ENCODE measurements around the gene DENND1B. TPM values are rescaled to one million over a fixed set of nuclear protein-coding genes. Genes with fewer than 3 reads are reported as not detected.
"Not testable (repeated sequence)": the region's sequence is repeated elsewhere in the genome, so short reads cannot be mapped to it uniquely, and the experiment has no call there.

The DENND1B gene
- total RNA-seq, 1 donor from 2014 or later, result 65.2 TPM

DNA sequence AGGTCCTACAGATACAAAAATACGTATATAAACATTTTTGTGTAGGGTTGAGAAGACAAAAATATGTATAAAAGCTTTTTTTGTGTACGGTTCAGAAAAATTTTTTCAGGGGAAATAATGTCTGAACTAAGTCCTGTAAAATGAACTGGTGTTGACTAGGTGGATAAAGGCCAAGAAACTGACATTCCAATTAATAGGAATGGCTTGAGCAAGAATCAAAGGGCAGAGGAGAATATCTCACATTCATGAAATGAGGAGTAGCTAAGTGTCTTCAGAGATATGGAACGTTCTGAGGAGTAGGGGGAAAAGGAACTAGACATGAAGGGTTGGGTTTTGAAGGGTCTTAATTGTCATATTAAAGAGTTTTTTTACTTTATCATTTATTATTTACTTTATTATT is 231.2 kb downstream of the DENND1B start:
- no peak for DNase-seq

DNA sequence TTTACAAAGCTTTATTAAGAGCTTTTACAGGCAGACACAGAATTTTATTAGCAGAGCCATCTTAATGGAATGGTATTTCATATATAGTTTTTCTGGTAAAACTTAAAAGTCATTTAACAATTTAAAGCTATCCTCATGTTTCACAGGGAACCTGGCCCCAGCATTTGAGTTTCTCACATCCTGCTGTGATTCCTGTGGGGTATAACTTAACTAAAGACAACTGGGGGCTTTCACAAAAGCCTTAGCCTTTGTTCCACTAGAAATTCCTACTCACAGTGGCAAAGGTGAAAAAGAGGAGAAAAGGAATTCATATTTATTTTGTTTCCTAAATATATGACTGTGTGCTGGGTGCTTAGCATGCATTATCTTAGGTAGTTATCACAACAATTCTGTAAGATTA is 233.9 kb downstream of the DENND1B start:
- DNase-seq, result no peak

DNA sequence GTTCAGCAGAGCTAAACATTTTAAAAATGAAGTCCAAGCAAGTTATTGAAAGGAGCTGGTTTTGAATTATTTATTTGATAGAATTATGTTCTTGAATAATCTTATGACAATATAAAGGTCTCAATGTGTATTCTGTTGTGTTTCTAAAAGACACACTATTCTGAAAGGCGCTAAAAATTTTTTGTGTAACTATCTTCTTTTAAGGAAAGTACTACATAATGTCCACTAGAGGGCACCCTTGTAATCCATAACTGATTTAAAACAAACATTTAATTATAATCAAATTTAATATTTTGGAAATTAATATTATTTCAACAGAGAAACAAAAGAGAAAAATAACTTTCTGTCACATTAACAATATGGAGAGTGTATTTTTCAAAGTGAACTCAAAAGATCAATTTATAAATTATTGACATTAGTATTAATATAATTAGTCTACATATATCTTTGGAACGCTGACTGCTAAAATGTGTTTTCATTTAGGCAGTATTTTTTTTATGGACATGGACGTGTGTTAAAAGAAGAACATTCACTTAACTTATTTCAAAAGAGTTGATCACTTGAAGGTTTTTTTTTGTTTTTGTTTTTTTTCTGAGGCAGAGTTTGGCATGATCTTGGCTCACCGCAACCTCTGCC is 248.4 kb downstream of the DENND1B start:
- DNase-seq, result no peak

DNA sequence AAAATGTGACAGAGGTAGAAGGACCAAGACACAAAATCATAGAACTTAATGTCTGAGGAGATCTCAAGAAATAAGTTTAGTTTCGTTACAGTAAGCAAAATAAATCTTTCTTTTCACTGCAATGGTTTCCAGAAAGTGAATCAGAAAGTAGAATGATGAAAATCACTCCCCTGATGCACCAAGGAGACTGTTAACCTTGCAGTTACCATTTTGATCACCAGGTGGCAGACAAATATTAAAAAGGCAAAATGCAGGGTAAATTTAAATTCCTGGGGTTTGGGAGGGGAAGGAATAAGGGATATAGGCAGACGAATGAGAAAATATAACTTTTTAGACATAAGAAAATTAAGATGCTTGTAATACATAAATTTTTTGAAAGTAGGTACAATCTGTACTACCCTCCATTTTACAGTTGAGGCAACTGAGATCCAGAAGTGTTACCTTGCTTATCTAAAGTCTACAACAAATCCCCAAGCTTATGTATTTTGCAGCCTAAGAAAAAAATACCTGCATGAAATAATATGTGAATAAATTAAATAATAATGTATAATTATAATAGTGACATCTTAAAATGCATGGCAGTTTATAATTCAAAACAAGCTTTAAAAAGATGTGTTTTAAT is 254.1 kb downstream of the DENND1B start:
- DNase-seq, result no peak

DNA sequence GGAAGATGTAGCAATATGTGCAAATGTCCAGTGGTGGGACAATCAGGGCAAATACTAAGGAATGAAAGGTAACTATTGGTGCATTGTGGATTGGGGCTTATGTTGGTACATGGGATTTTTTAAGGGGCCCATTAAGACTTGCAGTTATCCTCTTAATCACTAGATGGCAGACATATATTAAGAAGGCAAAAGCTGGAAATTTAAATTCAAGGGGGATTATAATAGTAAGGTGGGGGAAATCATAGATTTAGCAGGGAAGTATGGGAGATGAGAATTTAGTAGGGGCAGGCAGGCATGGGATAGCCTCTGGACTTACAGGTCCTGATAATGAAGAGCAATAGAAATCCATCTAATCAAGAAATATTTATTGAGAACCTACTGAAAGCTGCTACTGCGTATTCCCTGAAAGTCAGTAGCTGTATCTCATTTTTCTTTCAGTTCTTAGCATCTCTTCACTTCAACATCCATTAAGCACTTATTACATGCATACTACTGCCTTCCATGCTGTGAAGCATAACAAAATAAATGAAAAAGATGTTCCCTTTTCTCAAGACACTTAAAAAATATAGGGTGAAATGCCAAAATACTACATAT is 255.4 kb downstream of the DENND1B start:
- DNase-seq, result no peak

DNA sequence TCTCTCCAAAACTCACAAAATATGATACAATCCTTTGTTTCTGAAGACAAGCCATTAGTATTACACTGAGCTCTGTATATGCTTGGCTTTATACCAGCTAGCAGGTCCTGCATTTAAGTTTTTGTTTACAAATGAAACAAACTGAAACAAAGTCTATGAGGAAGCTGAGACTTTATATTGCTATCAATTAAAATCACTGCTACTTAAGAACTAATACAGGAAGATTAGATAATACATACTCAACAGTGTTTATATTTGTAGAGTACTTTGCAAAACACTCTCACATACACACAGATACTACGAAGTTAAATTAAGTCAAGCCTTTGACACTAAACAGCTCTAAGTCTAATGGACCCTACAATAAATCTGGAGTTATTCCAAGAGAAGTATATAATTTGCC is 259.9 kb downstream of the DENND1B start:
- no peak for DNase-seq

DNA sequence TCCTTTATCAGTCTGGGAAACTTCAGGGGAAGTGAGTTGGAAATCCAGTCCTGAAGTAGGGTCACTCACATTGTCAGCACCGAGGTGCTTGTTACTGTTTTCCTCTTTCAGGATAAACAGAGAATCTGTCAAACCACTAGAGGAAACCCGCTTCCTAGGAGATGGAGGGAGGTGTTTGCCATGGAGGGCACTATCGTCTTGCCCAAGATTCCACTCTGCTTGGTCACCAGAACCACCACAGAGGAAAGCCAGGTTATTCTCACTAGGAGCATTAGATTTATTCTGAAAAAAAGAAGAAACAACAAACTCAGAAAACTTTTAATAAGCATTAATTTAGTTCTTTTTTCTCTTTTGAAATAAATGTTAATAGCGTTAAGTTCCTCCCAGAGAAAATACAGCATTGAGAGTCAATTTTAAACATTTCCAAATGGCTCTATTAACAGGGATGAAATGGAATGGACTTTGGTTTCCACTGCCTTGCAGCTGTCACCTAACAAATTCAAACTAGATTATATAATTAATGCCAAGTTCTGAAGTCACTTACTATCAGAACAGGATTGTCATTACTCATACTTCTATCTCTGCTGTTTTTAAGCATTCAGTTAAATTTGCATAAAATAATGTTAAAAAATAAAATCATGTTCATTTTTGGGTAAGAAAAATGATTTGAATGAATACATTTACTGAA is 264.4 kb downstream of the DENND1B start:
- no peak for DNase-seq

DNA sequence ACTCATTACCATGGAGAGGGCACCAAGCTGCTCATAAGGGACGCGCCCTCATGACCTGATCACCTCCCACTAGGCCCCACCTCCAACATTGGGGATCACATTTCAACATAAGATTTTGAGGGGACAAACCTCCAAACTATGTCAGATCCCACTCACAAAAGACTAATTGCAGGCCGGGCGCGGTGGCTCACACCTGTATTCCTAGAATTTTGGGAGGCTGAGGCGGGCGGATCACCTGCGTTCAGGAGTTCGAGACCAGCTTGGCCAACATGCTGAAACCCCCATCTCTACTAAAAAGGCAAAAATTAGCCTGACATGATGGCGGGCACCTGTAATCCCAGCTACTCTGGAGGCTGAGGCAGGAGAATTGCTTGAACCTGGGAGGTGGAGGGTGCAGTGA is 278.6 kb downstream of the DENND1B start:
- DNase-seq, result no peak

DNA sequence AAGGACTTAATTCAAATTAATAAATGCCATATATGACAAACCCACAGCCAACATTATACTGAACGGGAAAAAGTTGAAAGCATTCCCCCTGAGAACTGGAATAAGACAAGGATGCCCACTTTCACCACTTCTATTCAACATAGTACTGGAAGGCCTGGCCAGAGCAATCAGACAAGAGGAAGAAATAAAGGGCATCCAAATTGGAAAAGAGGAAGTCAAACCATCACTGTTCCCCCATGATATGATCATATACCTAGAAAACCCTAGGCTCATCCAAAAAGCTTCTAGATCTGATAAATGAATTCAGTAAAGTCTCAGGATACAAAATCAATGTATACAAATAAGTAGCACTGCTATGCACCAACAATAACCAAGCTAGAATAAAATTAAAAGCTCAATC is 283.8 kb downstream of the DENND1B start:
- DNase-seq, result not testable (repeated sequence)

DNA sequence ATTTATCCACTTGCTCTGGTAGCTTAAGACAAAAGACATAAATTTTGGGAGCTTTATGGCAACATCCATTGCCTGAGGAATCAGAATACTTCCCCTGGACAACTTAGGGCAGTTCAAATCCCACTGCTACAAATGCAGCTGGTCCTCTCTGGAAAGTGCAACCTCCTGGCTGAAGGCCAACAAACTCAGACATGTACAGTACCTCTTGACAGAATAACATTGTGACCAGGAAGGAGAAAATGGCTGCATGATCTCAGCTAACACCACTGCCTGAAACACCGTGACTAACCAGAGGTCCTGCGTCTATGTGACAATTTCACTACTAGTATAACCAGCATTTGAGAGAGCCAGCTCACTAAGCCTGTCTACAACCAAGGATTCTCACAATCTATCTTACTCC is 288.3 kb downstream of the DENND1B start:
- no peak for DNase-seq

DNA sequence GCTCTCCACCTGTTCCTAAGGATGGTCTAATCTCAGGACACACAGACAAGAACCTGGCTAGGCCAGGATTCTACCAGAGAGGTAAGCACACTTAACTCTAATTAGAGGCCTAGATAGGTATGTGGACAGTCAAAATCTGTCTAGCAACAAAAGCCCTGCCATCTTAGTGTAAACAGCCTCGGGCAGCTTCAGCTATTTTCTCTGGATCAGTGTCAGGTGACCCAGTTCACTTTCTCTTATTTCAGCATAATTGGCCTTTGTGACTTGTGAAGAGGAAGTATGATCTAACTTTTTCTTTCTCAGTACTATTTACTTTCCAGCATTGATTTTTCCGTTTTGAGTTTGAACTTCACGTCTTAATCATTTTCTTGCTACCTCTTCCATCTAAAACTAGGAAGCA is 289.5 kb downstream of the DENND1B start:
- no peak for DNase-seq

DNA sequence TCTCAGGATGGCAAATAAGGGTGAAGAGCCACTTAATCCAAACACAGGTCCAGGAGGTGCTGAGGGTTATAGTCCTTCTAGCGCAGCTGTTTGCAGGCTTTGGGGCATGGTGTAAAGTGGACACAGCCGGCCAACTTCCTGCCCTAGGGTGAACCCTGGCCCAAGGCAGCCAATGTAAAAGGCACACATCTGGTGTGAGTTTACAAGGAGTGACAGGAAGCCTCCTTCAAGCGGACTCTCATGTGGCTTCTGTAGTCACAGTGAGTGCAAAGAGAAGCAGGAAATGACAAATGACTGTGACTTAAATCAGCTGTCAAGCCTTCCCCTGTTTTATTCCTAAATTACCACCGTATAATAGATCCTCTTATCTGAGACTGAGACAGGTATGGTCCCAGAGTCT is 294.2 kb downstream of the DENND1B start:
- DNase-seq, result no peak

DNA sequence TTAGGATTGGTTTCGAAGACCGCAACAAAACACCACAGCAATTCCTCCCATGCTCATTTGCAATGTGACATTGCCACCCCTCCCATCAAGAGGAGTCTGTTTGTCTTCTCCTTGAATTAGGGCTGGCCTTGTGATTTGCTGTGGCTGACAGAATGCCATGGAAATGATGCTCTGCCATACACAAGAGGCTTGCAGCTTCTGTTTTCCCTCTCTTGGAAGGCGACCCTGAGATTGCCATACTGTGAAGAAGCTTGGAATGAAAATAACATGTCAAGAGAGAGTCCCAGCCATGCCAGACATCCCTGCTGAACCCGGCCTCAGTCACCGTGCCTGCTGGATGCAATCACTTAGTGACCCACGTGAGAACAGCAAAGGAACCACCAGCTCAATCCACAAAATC is 294.8 kb downstream of the DENND1B start:
- DNase-seq, result no peak

DNA sequence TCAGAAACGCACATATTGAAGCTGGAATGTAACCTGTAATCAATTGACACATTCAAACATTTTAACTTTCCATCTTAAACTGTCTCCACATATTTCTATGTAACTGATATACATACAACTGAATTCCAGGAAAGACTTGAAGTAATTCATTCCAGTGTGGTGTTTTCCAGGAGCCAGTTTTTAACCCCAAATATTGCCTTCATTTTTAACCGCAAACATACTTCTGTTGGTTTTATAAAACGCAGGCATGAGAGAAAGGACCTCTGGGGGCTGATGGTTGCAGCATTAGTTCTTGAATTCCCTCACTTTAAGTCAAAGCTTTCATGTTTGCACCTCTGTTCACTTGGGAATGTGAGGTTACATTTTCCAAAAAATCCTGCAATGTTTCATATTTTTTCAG is 303.1 kb downstream of the DENND1B start:
- no peak for DNase-seq

DNA sequence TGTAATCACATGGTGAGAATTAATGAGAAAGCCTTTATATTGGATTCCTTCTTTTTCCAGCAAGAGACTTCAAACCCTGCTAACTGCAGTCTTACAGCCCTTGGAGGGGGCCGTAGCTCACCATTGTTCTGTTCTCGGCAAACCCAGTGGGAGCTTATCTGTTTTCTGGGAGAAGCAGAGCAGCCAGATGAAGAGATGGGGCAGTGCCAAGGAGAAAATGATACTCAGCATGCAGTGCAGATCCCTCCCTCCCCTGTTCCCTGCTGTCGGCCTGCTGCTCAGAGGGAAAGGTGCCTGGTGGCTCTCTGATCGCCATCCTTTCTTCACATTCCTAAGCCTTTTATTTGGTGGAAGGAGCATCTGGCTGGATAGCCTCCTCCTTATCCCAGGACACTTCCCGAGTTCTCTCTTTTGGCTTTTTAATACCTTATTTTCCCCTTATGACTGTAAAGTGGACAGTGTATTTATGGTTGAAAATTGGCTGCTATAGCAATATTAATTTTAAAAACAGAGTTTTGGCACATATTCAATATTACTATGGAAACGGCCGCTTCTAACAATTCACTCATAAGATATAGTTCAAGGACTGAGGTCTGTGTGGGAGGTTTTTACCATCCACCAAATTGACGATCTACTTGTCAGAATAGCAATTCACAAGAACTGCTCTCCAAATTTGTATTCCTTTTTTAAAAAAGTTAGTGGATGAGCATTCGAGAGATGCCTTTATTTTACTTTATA is 303.9 kb downstream of the DENND1B start:
- peak; percentile 23 for DNase-seq

DNA sequence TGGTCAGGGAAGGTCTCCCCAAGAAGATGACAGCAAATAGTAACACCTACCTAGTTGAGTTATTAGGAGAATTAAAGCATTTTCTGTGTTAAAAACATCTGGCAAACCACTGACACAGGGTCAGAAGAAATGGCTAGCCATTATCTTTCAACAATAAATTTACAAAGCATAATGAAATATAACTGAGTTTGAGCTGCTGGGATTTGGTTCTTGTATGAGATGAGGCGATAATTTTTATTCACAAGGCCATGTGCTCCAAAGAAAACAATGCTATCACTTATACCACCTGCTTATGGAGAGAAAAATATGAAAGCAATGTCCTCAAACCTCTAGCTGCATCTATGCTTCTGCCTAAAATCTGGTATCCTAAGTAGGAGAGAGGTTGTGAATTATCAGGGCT is 304.9 kb downstream of the DENND1B start:
- DNase-seq, result no peak

DNA sequence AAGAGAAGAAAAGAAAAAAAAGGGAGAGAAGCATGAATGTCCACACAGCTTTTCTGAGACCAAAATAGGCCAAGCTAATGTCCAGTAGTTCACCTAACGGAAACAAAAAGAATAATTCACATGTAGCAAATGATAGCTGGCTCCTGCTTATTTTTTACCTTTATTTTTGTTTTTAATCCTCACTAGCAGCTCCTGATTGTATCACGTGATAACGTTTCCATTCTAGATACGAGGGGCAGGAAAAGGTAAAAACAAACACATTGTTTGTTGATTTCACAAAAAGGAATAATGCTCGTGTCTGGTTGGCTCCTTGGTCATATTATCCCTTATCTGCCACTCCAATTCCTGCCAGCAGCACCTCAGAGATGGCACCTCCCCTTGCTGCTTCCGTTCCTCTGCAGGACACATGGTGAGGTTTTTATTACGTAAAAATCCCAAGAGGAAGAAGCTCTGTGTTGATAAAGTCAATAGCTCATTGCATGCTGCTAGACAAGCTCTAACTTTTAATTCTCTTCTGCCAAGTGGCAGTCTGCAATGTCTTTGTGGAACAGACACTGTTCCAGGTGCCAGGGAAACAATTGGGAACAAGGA is 305.6 kb downstream of the DENND1B start:
- no peak for DNase-seq

DNA sequence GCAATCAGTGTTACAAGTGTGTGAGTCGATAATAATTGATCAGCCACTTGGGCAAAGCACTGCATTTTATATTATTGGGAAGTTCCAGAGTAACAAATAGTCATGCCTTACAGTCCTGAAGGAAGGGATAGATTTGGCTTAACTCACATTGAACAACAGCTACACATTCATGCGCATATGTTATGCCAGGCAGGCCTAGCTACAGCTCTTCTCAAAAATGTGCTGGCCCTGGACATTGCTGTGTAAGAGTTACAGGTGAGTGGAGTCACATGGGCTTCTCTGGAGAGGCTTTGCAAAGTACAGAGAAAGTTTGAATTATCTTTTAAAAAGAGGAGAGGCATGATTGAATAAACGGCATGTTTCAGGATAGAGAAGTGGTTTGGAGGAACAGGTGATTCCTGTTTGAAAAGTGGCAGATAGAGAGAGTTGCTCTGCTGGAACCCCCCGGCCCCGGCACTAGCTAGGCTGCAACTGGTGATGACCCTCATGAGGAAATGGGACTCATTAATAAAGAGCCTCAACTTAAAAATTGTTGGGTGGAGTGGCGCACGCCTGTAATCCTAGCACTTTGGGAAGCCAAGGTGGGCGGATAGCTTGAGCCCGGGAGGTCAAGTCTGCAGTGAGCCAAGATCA is 306.6 kb downstream of the DENND1B start:
- no peak for DNase-seq

DNA sequence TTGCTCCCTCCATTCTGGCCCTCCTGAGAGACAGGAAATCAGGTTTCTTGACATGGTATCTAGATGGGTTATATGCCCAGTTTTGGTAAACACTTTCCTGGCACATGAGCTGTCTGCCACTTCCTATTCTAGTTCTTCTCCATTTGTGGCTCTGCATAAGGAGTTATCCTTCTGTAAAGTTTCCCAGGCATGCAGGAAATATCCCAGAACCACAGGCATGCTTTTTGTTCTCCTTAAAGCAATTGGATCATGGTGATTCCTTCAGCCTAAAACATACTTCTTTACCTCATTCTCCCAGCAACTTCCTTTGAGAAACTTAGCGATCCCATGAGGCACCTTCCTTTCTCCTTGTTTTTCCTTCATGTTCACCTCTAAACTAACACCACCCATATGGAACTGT is 307.4 kb downstream of the DENND1B start:
- DNase-seq, result no peak

DNA sequence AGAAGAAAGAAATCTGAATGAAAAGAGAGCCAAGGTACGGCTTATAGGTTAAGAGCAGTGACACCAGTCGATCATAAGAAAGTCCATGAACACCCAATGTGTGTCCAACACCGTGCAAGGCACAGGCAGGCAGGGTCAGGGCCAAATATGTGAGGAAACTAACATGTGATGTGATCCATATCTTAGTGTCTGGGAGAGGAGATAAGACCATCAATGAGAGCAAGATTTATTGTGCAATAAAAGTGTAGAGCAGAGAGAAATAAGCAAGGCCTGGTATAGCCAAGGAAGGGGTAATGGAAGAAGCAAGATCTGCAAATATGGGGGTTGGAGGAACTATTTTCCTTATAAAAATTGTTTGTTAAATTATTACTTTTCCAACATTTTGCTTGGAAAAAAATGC is 308.5 kb downstream of the DENND1B start:
- no peak for DNase-seq

DNA sequence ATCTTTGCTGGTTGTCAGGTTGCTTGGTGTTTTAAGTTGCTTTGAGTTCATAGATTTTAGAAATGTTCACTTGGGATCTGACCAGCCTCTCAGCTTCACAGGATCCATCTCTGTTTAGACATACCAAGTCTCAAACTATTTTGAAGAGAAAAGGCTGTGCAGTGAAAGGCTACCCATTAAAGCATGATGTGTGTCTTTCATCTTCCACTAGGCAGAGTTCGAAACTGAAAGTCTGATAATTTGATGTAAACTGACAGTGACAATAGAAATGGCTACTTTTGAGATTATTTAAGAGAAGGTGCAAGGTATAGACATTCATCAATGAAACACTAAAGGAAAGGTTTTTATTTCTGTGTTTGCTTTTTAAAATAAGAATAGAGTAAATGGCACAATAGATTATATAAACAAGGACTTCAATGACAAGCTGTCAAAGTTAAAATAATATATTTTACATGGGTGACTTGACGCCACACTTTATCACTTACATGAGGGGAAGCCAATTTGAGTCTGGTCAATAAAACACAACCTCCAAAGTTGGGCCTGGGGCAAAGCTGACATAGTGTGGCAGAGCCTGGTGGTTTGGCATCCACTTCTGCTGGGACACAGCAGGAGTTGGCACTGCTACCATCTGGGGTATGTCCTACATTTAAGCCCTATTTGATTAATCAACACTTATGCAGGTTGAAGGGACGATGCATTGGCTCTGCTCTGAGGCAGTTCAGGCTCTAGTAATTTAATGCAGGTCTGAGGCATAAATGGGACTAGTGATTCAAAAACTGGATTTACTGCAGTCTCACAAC is 309.6 kb downstream of the DENND1B start:
- DNase-seq, result no peak

Data from occipital lobe (tissue), 2 donors.